Thyroid gland (tissue), 4 donors: ENCODE measurements around the gene CHRNA7.

Experiments
- POLR2A ChIP-seq, 2 donors: fragments of 450-650 bp; IDR thresholded peaks; one replicate each; pipeline ENCODE4 v1.6.1; 2017; ENCODE audit warnings: antibody characterized with exemption in 2 of 2, mild to moderate bottlenecking in 2 of 2, moderate library complexity in 1 of 2
- TF ChIP-seq, protein P1 (sequence below), 6 experiments: fragments of 200-600 bp in 3 of 6; fragments of 450-650 bp in 3 of 6; sonication (generic) in 3 of 6; IDR thresholded peaks; one replicate each; pipeline ENCODE4 v1.5.1; 2016 to 2019; ENCODE audit warnings: antibody characterized with exemption in 6 of 6, mild to moderate bottlenecking in 2 of 6, inconsistent platforms in 1 of 6, moderate library complexity in 1 of 6

DNA sequence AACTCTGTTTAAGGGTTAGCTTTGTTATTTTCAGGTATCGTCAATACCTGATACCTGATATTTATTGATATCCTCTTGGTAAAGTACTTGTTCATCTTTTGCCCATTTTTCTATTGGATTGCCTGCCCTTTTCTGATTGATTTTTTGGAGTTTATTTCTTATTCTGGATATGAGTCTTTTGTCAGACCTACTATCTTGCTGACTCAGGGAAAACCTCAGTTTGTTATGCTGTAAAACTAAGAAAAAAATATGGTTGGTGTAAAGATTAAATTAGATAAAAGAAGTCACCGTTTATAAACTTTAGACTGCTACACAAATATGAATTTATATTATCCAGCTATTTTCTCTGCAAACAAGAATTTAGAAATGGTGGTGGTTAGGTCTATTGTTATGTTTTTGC is 65.9 kb downstream of the CHRNA7 start:
- TF ChIP-seq, protein P1, sequence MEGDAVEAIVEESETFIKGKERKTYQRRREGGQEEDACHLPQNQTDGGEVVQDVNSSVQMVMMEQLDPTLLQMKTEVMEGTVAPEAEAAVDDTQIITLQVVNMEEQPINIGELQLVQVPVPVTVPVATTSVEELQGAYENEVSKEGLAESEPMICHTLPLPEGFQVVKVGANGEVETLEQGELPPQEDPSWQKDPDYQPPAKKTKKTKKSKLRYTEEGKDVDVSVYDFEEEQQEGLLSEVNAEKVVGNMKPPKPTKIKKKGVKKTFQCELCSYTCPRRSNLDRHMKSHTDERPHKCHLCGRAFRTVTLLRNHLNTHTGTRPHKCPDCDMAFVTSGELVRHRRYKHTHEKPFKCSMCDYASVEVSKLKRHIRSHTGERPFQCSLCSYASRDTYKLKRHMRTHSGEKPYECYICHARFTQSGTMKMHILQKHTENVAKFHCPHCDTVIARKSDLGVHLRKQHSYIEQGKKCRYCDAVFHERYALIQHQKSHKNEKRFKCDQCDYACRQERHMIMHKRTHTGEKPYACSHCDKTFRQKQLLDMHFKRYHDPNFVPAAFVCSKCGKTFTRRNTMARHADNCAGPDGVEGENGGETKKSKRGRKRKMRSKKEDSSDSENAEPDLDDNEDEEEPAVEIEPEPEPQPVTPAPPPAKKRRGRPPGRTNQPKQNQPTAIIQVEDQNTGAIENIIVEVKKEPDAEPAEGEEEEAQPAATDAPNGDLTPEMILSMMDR (IDR thresholded peaks at IDR 0.05), result no peak
- no peak for TF ChIP-seq POLR2A (IDR thresholded peaks at IDR 0.05)
